Calu3 (cell line): ENCODE results near the gene TSFM. TPM values are rescaled to one million over a fixed set of nuclear protein-coding genes. Genes with fewer than 3 reads are reported as not detected.
"Not testable (repeated sequence)": the region's sequence is repeated elsewhere in the genome, so short reads cannot be mapped to it uniquely, and the experiment has no call there.

ENCODE experiments used
- BruUV-seq: library from RNA; stranded (reverse); fragments of 400-500 nt; replicated peaks from 2 replicates; lab custom pipeline; 2021; lab: Mats Ljungman, UMichigan
- CTCF ChIA-PET: fragments of 300-600 bp; sonication (Branson Sonifier 250); formaldehyde crosslinking; loops from one replicate; lab custom pipeline; 2022; ENCODE audit warnings: antibody characterized with exemption; lab: Charles Lee
- DNase-seq: peaks from one replicate; pipeline ENCODE4 v3.0.0; 2022
- H3K27ac Mint-ChIP-seq: one replicate; pipeline ENCODE4 v1.8.0; 2022; ENCODE audit warnings: mixed read lengths; ENCODE audit not compliant: unreplicated experiment
- H3K27me3 Mint-ChIP-seq: one replicate; pipeline ENCODE4 v1.8.0; 2022; ENCODE audit warnings: mixed read lengths; ENCODE audit not compliant: unreplicated experiment
- H3K36me3 Mint-ChIP-seq: one replicate; pipeline ENCODE4 v1.8.0; 2022; ENCODE audit warnings: mild to moderate bottlenecking, moderate library complexity, mixed read lengths; ENCODE audit not compliant: insufficient read depth, unreplicated experiment
- H3K4me1 Mint-ChIP-seq: one replicate; pipeline ENCODE4 v1.8.0; 2022; ENCODE audit warnings: mild to moderate bottlenecking, low read depth, mixed read lengths; ENCODE audit not compliant: unreplicated experiment
- H3K4me3 Mint-ChIP-seq: one replicate; pipeline ENCODE4 v1.8.0; 2022; ENCODE audit warnings: mild to moderate bottlenecking, low read depth, moderate library complexity, mixed read lengths; ENCODE audit not compliant: unreplicated experiment
- H3K9me3 Mint-ChIP-seq: one replicate; pipeline ENCODE4 v1.8.0; 2022; ENCODE audit warnings: low read depth, mixed read lengths; ENCODE audit not compliant: unreplicated experiment
- intact Hi-C: fragments of 100-400 bp; cut with micrococcal nuclease; formaldehyde crosslinking; loops from one replicate; pipeline ENCODE4 v1.10.0; 2022; ENCODE audit not compliant: unreplicated experiment
- total RNA-seq: library from RNA; stranded (reverse); gene quantifications from 2 replicates; pipeline ENCODE4 v1.2.3, GENCODE V29; 2022
- TF ChIP-seq, protein P1 (sequence below): fragments of 200-600 bp; IDR thresholded peaks from one replicate; pipeline ENCODE4 v1.8.0; 2022; ENCODE audit warnings: antibody characterized with exemption; ENCODE audit not compliant: unreplicated experiment

The TSFM gene
- total RNA-seq, 1 experiment from 2014 or later, result 47.1 TPM

DNA sequence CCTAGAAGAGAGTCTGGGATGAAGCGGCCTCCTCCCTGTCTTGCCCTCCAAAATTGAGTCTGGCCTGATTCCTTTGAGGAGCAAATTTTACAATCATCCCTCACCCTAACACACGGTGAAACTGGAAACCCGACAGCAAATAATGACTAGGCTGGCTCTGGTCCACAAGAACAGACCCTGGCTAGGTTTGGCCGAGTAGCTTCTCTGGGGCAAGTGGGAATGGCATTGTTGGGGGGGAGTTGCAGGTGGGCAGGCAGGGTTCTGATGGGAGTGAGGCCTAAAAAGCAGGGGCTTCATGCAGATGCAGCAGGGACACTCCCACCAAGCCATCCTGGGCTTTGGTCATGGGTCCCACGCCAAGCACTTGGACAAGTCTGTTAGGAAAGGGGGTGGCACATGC, 38.4 kb downstream of the TSFM start:
- H3K27ac Mint-ChIP-seq, intact Hi-C loops, H3K27me3 Mint-ChIP-seq, CTCF ChIA-PET, H3K9me3 Mint-ChIP-seq, DNase-seq, H3K4me1 Mint-ChIP-seq, BruUV-seq, H3K4me3 Mint-ChIP-seq: not testable (repeated sequence)
- H3K36me3 Mint-ChIP-seq, result peaks cover 49% of the 10 kb centered on the region

DNA sequence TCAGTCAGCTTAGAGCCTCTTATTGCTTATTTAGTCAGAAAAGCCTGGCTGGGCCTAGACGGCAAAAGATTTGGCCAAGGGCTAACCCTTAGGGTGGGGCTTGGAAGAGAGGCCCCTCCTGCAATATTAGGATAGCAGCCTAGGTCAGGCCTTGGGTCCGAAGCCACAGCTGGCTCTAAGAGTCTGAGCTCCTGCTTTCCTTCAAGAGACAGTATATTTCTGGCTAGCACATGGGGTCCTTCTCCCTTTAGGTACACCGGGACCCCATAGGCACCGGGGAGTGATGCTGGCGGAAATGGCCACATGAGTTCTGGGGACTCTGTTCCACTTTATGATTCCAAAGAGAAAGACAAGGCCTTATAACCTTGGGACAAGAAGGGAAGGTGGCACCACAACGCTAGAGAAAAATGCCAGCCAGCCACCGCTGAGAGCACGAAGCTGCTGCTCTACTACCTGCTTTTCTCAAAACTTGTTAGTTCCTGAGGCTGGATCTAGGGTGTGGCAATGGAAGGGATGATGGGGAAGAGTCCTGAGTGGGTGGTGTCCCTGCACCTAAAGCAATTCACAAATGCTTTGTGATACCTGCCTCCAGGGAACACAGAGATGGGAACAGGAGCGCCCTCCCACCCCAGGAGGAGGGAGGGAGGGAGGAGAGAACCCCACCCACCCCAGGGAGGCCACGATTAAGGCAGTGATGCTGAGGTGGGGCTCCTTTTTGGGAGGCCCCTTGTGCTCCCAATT, 39.1 kb downstream of the TSFM start:
- Mint-ChIP-seq H3K9me3 (no peaks in the 10 kb centered on the region), H3K27me3 (no peaks in the 10 kb centered on the region), H3K27ac (no peak overlapping the region), H3K36me3 (peaks cover 49% of the 10 kb centered on the region), H3K4me3 (no peak overlapping the region), H3K4me1 (peaks cover 9% of the 10 kb centered on the region)
- CTCF ChIA-PET, result no interaction called here
- intact Hi-C loops, result no loop called here
- BruUV-seq, result no TSS peak
- TF ChIP-seq, protein P1, sequence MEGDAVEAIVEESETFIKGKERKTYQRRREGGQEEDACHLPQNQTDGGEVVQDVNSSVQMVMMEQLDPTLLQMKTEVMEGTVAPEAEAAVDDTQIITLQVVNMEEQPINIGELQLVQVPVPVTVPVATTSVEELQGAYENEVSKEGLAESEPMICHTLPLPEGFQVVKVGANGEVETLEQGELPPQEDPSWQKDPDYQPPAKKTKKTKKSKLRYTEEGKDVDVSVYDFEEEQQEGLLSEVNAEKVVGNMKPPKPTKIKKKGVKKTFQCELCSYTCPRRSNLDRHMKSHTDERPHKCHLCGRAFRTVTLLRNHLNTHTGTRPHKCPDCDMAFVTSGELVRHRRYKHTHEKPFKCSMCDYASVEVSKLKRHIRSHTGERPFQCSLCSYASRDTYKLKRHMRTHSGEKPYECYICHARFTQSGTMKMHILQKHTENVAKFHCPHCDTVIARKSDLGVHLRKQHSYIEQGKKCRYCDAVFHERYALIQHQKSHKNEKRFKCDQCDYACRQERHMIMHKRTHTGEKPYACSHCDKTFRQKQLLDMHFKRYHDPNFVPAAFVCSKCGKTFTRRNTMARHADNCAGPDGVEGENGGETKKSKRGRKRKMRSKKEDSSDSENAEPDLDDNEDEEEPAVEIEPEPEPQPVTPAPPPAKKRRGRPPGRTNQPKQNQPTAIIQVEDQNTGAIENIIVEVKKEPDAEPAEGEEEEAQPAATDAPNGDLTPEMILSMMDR, result no peak
- no peak for DNase-seq

DNA sequence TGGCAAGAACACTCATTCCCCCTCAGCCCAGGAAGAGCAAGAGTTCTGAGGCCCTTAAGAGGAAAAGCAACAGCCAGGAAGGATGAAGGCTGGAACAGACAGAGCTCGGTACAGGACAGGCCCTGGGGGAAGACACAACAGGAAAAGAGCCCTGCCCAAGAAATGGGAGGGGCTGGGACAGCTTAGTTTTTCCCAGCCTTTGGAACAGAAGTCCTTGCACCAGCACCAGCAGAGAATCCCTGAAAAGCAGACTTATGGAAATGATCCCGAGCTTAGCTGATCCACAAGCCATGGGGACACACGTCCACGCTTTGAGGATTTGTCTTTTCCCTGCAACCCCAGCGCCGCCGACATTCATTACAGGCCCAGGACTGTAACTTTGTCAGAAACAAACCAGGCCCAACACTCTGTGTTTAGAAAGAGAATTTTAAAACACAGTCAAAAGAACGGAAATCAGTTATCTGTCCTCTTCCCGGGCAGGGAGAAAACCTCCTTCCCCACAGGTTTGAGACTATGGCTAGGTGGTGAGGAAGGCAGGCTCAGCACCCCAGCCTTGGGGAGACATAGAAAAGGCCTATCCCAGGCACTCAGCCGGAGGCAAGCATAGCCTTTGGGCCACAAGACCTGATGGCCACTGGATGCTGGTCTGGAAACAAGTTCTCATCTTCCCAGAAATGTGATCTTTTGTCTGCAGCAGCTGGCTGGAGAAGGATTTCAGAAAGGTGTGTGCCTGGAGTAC, 40.0 kb downstream of the TSFM start:
- TF ChIP-seq, protein P1, result no peak
- DNase-seq, result no peak
- CTCF ChIA-PET, result no interaction called here
- intact Hi-C loops, result no loop called here
- H3K36me3 Mint-ChIP-seq, result peaks cover 56% of the 10 kb centered on the region
- H3K27me3 Mint-ChIP-seq, result no peaks in the 10 kb centered on the region
- H3K4me3 Mint-ChIP-seq, result no peak overlapping the region
- H3K27ac Mint-ChIP-seq, result no peak overlapping the region
- peaks cover 9% of the 10 kb centered on the region for H3K4me1 Mint-ChIP-seq
- no peaks in the 10 kb centered on the region for H3K9me3 Mint-ChIP-seq
- no TSS peak for BruUV-seq

DNA sequence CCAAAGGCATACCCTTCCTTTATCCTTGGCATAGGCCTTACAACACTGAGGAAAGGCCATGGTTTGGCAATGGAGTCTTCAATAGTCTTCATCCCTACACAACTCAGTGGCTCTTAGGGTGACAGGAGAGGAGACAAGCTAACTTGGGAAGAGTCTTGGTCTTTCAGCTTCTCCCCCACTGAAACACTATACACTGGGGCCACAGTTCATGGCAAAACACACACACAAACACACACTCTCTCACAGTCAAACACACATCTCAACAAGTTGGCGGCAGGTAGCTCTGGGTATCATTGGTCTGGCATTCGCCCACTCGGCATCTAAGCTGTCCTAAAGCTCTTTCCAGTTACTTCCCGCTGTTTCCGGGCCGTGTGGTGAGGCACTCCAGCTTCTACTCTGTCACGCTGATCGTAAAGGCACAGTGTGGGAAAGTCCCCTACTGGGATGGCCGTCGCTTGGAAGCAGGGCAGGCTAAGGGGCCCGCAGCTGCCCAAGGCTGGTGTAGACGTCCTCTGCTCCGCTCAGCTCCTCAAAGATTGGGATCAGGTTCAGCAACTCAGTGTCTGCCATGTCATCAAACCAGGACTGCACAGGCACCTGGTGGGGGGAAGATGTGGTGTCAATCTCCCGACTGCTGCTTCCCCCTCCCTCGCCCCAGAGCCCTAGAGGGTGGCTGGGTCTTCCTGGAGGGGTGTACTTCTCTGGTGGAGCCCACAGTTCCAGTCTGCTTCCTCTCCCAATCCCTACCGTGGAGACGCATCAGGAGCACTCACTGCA, 40.7 kb downstream of the TSFM start:
- intact Hi-C loops, result no loop called here
- DNase-seq, result no peak
- peaks cover 61% of the 10 kb centered on the region for H3K36me3 Mint-ChIP-seq
- TF ChIP-seq, protein P1, result no peak
- no peak overlapping the region for H3K27ac Mint-ChIP-seq
- CTCF ChIA-PET, result no interaction called here
- no peaks in the 10 kb centered on the region for H3K9me3 Mint-ChIP-seq
- H3K27me3 Mint-ChIP-seq, result no peaks in the 10 kb centered on the region
- no peak overlapping the region for H3K4me3 Mint-ChIP-seq
- TSS peak; percentile 7 for BruUV-seq
- peaks cover 9% of the 10 kb centered on the region for H3K4me1 Mint-ChIP-seq
